ENCODE data around the gene TLR10.

- TF ChIP-seq MYC (IDR thresholded peaks at IDR 0.05; ENCODE audit: low read depth, low read length) = no peak
- no peak for TF ChIP-seq CTCF (IDR thresholded peaks at IDR 0.05; ENCODE audit: extremely low read depth in 1 of 2, insufficient read depth in 1 of 2, low read depth in 1 of 2, low read length in 2 of 2)
- no peak for TF ChIP-seq POLR2A (IDR thresholded peaks at IDR 0.05; ENCODE audit: low read depth, low read length)
- TF ChIP-seq EZH2 (IDR thresholded peaks at IDR 0.05; ENCODE audit: borderline replicate concordance, low read depth, low read length, severe bottlenecking) = no peak
- no peak for TF ChIP-seq FOS (IDR thresholded peaks at IDR 0.05; ENCODE audit: borderline replicate concordance, insufficient read depth, low read length)
- TF ChIP-seq JUN (IDR thresholded peaks at IDR 0.05; ENCODE audit: borderline replicate concordance, insufficient read depth, insufficient read length, low read depth) = no peak
- no peak for TF ChIP-seq POLR2AphosphoS5 (IDR thresholded peaks at IDR 0.05; ENCODE audit: insufficient read depth, low read depth, low read length)
- no peak for TF ChIP-seq GATA2 (IDR thresholded peaks at IDR 0.05; ENCODE audit: insufficient read depth, insufficient read length, low read depth, low read length)
- TF ChIP-seq MAX (IDR thresholded peaks at IDR 0.05; ENCODE audit: insufficient read depth, insufficient read length) = no peak
These were observed 295 bp upstream of the TLR10 start for GRCh38 chr4:38783109-38783460.

Measured in endothelial cell of umbilical vein (primary cell).